Prostate gland (tissue), 2 donors: ENCODE data around the gene TFPI. TPM values are rescaled to one million over a fixed set of nuclear protein-coding genes. Genes with fewer than 3 reads are reported as not detected.

ENCODE experiments used
- DNase-seq: peaks from one replicate; pipeline ENCODE4 v3.0.0-alpha.2; 2019; ENCODE audit warnings: low spot score
- H3K27ac ChIP-seq, 2 donors: fragments of 200-600 bp; sonication (generic); 2 replicates each; pipeline ENCODE4 v1.5.1; 2017 to 2019
- H3K27me3 ChIP-seq: fragments of 200-600 bp; sonication (generic); replicated peaks from 2 replicates; pipeline ENCODE4 v1.5.1; 2019; ENCODE audit not compliant: insufficient read depth
- H3K36me3 ChIP-seq, 2 donors: fragments of 200-600 bp; sonication (generic); 1 replicate in 1 of 2; 2 replicates in 1 of 2; pipeline versions ENCODE4 v1.5.1 to v1.8.1; 2017 to 2019
- H3K4me1 ChIP-seq: fragments of 200-600 bp; sonication (generic); replicated peaks from 2 replicates; pipeline ENCODE4 v1.5.1; 2019
- H3K4me3 ChIP-seq, 2 donors: fragments of 200-600 bp; sonication (generic); 2 replicates each; pipeline ENCODE4 v1.5.1; 2017 to 2019
- H3K9me3 ChIP-seq: fragments of 200-600 bp; sonication (generic); 2 replicates; pipeline ENCODE4 v1.5.1; 2017
- CTCF ChIP-seq, 4 experiments: fragments of 200-600 bp in 2 of 4; fragments of 450-650 bp in 2 of 4; sonication (generic) in 2 of 4; IDR thresholded peaks; 1 replicate in 3 of 4; 2 replicates in 1 of 4; pipeline ENCODE4 v1.5.1; 2016 to 2019; ENCODE audit warnings: antibody characterized with exemption in 4 of 4, mild to moderate bottlenecking in 2 of 4, moderate library complexity in 2 of 4
- POLR2A ChIP-seq: fragments of 450-650 bp; IDR thresholded peaks from one replicate; pipeline ENCODE4 v1.6.1; 2016; ENCODE audit warnings: antibody characterized with exemption, mild to moderate bottlenecking
- POLR2AphosphoS5 ChIP-seq: sonication (generic); formaldehyde crosslinking; IDR thresholded peaks from one replicate; pipeline ENCODE4 v1.6.1; 2017; ENCODE audit warnings: antibody characterized with exemption
- whole genome bisulfite sequencing: methylation state at CpG from one replicate; pipeline ENCODE4 v1.1.5; 2018; 5-methylcytosine and 5-hydroxymethylcytosine counted together
- intact Hi-C: fragments of 100-400 bp; cut with DNase I; formaldehyde crosslinking; loops from one replicate; pipeline ENCODE4 v1.14.2; 2022
- total RNA-seq, 2 donors: library from RNA; depleted of rRNA; stranded (reverse); fragments of >200 nt; gene quantifications; one replicate each; pipeline ENCODE4 v1.1.0, GENCODE V29; 2016

The TFPI gene
- total RNA-seq, 2 donors from 2014 or later = 7.0 to 19.5 TPM

GRCh38 chr2:187586011-187586641 is 31.9 kb upstream of the TFPI start:
- Histone ChIP-seq H3K27me3 (no peaks in the 10 kb centered on the region), H3K27ac (no peak overlapping the region), H3K9me3 (no peaks in the 10 kb centered on the region), H3K36me3 (no peaks in the 10 kb centered on the region), H3K4me1 (no peaks in the 10 kb centered on the region), H3K4me3 (no peak overlapping the region)
- no peak for DNase-seq
- TF ChIP-seq POLR2AphosphoS5 = no peak
- intact Hi-C loops = loop anchor here (10.0 kb wide), 1 partner anchor 259 kb away; no protein-coding TSS in a partner anchor
- 86% methylated on average over 4 of the region's 4 CpGs for WGBS

- intact Hi-C loops = loop anchor here (5.0 to 10.0 kb wide), 2 partner anchors 263 to 926 kb away; no protein-coding TSS in a partner anchor
- no peak overlapping the region for H3K27ac ChIP-seq
- no peaks in the 10 kb centered on the region for H3K4me1 ChIP-seq
- no peaks in the 10 kb centered on the region for H3K27me3 ChIP-seq
- H3K9me3 ChIP-seq = no peaks in the 10 kb centered on the region
- TF ChIP-seq CTCF (IDR thresholded peaks at IDR 0.05) = peak; percentile 30 to 77 (median 68)
- TF ChIP-seq POLR2A = no peak
- no peak for DNase-seq
- 4% methylated on average over 4 of the region's 4 CpGs for WGBS
- no peak overlapping the region for H3K4me3 ChIP-seq
- H3K36me3 ChIP-seq = no peaks in the 10 kb centered on the region
Measured at GRCh38 chr2:187581125-187581896, 27.1 kb upstream of the TFPI start.

- H3K9me3 ChIP-seq = no peaks in the 10 kb centered on the region
- no peak overlapping the region for H3K4me3 ChIP-seq
- H3K4me1 ChIP-seq = no peaks in the 10 kb centered on the region
- H3K36me3 ChIP-seq = no peaks in the 10 kb centered on the region
- 26% methylated on average over 7 of the region's 7 CpGs for WGBS
- H3K27ac ChIP-seq = no peak overlapping the region
- H3K27me3 ChIP-seq = no peaks in the 10 kb centered on the region
- intact Hi-C loops = loop anchor here (5.0 to 10.0 kb wide), 2 partner anchors 264 to 927 kb away; no protein-coding TSS in a partner anchor
- TF ChIP-seq POLR2A (no peak), CTCF (IDR thresholded peaks at IDR 0.05) (peak; percentile 11 to 67 (median 44))
- no peak for DNase-seq
Measured at GRCh38 chr2:187580462-187581124, 26.4 kb upstream of the TFPI start.

- H3K4me1 ChIP-seq = no peaks in the 10 kb centered on the region
- TF ChIP-seq CTCF (IDR thresholded peaks at IDR 0.05) = no peak
- no peak for TF ChIP-seq POLR2AphosphoS5
- no peak for TF ChIP-seq POLR2A
- DNase-seq = no peak
- intact Hi-C loops = loop anchor here (5.0 kb wide), 1 partner anchor 75 kb away; no protein-coding TSS in a partner anchor
- no peaks in the 10 kb centered on the region for H3K36me3 ChIP-seq
- H3K27me3 ChIP-seq = no peaks in the 10 kb centered on the region
- H3K27ac ChIP-seq = no peak overlapping the region
- H3K4me3 ChIP-seq = no peak overlapping the region
- no peaks in the 10 kb centered on the region for H3K9me3 ChIP-seq
- WGBS = 86% methylated on average over 2 of the region's 2 CpGs
Measured at GRCh38 chr2:187577310-187577709, 23.1 kb upstream of the TFPI start.

DNA sequence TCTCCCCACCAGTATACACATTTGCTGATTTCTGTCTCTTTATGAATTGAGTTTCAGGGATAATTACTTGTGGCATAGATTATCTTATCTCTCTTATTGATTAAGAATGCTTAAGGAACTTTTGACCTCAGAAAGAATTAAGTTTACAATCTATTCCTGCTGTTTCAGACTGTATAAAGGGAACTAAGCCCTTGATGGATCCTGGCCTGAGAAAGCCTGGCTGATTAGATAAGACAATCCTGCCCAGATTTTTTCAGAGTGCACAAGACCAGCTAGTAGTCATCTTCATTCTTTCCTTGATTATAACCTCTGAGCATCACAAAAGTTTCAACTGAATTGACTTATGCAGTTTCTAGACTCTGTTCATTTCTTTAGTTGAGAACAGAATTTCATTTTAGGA is 22.7 kb upstream of the TFPI start:
- Histone ChIP-seq H3K9me3 (no peaks in the 10 kb centered on the region), H3K36me3 (no peaks in the 10 kb centered on the region), H3K4me1 (no peaks in the 10 kb centered on the region), H3K27ac (no peak overlapping the region), H3K4me3 (no peak overlapping the region), H3K27me3 (no peaks in the 10 kb centered on the region)
- no peak for DNase-seq
- intact Hi-C loops = loop anchor here (5.0 kb wide), 1 partner anchor 75 kb away; no protein-coding TSS in a partner anchor
- TF ChIP-seq CTCF (IDR thresholded peaks at IDR 0.05) (no peak), POLR2AphosphoS5 (no peak), POLR2A (no peak)
